ENCODE data around the gene FFAR1. TPM values are rescaled to one million over a fixed set of nuclear protein-coding genes. Genes with fewer than 3 reads are reported as not detected.

The FFAR1 gene
- total RNA-seq, 4 donors from 2014 or later: not detected

- no peak for ATAC-seq (ENCODE audit: low FRiP score)
Observed at GRCh38 chr19:35341006-35341405, 6.7 kb upstream of the FFAR1 start.

GRCh38 chr19:35341565-35342225 is 6.0 kb upstream of the FFAR1 start:
- DNase-seq (ENCODE audit: low spot score) (no peak), ATAC-seq (ENCODE audit: low FRiP score) (no peak)
- no peak for TF ChIP-seq CTCF (IDR thresholded peaks at IDR 0.05)

More at GRCh38 chr19:35341006-35341405, 6.7 kb upstream of the FFAR1 start:
- no peak for DNase-seq (ENCODE audit: low spot score)
- TF ChIP-seq CTCF (IDR thresholded peaks at IDR 0.05): no peak

GRCh38 chr19:35342430-35342829 is 5.3 kb upstream of the FFAR1 start:
- TF ChIP-seq CTCF (IDR thresholded peaks at IDR 0.05): no peak
- DNase-seq (ENCODE audit: low spot score) (no peak), ATAC-seq (ENCODE audit: low FRiP score) (no peak)

- peak; percentile 5 for DNase-seq (ENCODE audit: low spot score)
- no peak for TF ChIP-seq CTCF (IDR thresholded peaks at IDR 0.05)
- ATAC-seq (ENCODE audit: low FRiP score): no peak
Observed at GRCh38 chr19:35344511-35345031, 3.1 kb upstream of the FFAR1 start.

GRCh38 chr19:35345671-35346111 is 2.0 kb upstream of the FFAR1 start:
- DNase-seq (ENCODE audit: low spot score) (peak; percentile 13), ATAC-seq (ENCODE audit: low FRiP score) (no peak)
- TF ChIP-seq CTCF (IDR thresholded peaks at IDR 0.05): no peak

GRCh38 chr19:35346193-35347052 is 1.3 kb upstream of the FFAR1 start:
- DNase-seq (ENCODE audit: low spot score): peak; percentile 24
- no peak for TF ChIP-seq CTCF (IDR thresholded peaks at IDR 0.05)
- no peak for ATAC-seq (ENCODE audit: low FRiP score)
